Colonic mucosa (tissue), 4 donors: ENCODE data around the gene ATP13A3. TPM values are rescaled to one million over a fixed set of nuclear protein-coding genes. Genes with fewer than 3 reads are reported as not detected.
"Not testable (repeated sequence)": the region's sequence is repeated elsewhere in the genome, so short reads cannot be mapped to it uniquely, and the experiment has no call there.

Experiments
- DNase-seq: peaks from one replicate; pipeline ENCODE4 v3.0.0-alpha.2; 2020
- H3K27ac ChIP-seq: fragments of 200-600 bp; one replicate; pipeline ENCODE4 v1.8.0; 2021
- H3K27me3 ChIP-seq: fragments of 200-600 bp; one replicate; pipeline ENCODE4 v1.8.0; 2021
- H3K36me3 ChIP-seq: fragments of 200-600 bp; one replicate; pipeline ENCODE4 v1.8.0; 2021
- H3K4me1 ChIP-seq: fragments of 200-600 bp; one replicate; pipeline ENCODE4 v1.8.0; 2021; ENCODE audit warnings: mild to moderate bottlenecking
- H3K4me3 ChIP-seq: fragments of 200-600 bp; one replicate; pipeline ENCODE4 v1.8.0; 2021
- H3K9ac ChIP-seq, 2 donors: one replicate each; pipeline ENCODE4 v1.7.0; 2013; ENCODE audit warnings: control low read depth in 2 of 2, low read depth in 2 of 2, low read length in 2 of 2
- H3K9me3 ChIP-seq: fragments of 200-600 bp; one replicate; pipeline ENCODE4 v1.8.0; 2021
- intact Hi-C: fragments of 100-400 bp; cut with DNase I; formaldehyde crosslinking; loops from one replicate; pipeline ENCODE4 v1.14.1; 2022
- total RNA-seq, 2 donors: library from RNA; stranded (reverse); fragmentation: NEBNext Ultra II Directional in 1 of 2; extraction: Animal tissue kit (Norgen Biotek cat#: 25700) in 1 of 2; gene quantifications; one replicate each; pipeline ENCODE4 v1.2.1, GENCODE V29; 2021
- TF ChIP-seq, protein P1 (sequence below): fragments of 200-600 bp; IDR thresholded peaks from one replicate; pipeline ENCODE4 v1.8.0; 2022; ENCODE audit warnings: antibody characterized with exemption, mild to moderate bottlenecking
- donor health status: healthy.
- donor health status: DM: no; HTN: no; CAD: no.
- donor health status: DM: no; HTN: no; CAD: no.

Gene ATP13A3
- total RNA-seq, 2 donors from 2014 or later = 86.0 to 89.8 TPM

DNA sequence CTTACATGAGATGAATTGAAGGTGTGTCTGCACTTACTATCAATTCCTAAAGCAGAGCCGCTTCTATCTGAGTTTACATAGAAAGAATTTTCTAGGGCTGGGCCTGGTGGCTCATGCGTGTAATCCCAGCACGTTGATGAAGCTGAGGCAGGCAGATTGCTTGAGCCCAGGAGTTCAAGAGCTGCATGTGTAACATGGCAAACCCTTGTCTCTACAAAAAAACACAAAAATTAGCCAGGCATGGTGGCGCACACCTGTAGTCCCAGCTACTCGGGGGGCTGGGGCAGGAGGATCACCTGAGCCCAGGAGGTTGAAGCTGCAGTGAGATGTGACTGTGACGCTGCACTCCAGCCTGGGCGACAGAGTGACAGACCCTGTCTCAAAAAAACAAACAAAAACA lies 18.1 kb upstream of the ATP13A3 start:
- H3K4me3 ChIP-seq = no peak overlapping the region
- no peaks in the 10 kb centered on the region for H3K4me1 ChIP-seq
- H3K36me3 ChIP-seq = no peaks in the 10 kb centered on the region
- intact Hi-C loops = no loop called here
- H3K27ac ChIP-seq = no peak overlapping the region
- TF ChIP-seq, protein P1, sequence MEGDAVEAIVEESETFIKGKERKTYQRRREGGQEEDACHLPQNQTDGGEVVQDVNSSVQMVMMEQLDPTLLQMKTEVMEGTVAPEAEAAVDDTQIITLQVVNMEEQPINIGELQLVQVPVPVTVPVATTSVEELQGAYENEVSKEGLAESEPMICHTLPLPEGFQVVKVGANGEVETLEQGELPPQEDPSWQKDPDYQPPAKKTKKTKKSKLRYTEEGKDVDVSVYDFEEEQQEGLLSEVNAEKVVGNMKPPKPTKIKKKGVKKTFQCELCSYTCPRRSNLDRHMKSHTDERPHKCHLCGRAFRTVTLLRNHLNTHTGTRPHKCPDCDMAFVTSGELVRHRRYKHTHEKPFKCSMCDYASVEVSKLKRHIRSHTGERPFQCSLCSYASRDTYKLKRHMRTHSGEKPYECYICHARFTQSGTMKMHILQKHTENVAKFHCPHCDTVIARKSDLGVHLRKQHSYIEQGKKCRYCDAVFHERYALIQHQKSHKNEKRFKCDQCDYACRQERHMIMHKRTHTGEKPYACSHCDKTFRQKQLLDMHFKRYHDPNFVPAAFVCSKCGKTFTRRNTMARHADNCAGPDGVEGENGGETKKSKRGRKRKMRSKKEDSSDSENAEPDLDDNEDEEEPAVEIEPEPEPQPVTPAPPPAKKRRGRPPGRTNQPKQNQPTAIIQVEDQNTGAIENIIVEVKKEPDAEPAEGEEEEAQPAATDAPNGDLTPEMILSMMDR = no peak
- H3K9me3 ChIP-seq = no peaks in the 10 kb centered on the region
- H3K27me3 ChIP-seq = no peaks in the 10 kb centered on the region
- no peak overlapping the region for H3K9ac ChIP-seq
- DNase-seq = no peak

DNA sequence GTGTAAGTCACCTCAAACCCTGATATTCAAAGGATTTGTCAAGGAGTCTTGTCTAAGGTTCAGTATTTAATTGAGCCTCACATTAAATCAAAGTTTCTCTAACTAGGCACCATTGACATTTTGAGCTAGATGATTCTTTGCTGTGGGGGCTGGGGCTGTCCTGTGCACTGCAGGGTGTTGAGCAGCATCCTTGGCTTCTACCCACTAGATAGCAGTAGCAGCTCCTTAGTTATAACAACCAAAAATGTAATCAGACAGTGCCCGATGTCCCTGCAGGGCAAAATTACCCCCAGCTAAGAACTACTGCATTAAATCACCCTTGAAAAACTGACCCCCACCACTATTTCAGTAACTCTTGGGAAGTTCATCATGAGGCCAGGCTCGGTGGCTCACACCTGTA lies 17.3 kb upstream of the ATP13A3 start:
- Histone ChIP-seq H3K4me3 (no peak overlapping the region), H3K27ac (no peak overlapping the region), H3K4me1 (no peaks in the 10 kb centered on the region), H3K9ac (no peak overlapping the region), H3K36me3 (no peaks in the 10 kb centered on the region), H3K9me3 (no peaks in the 10 kb centered on the region), H3K27me3 (no peaks in the 10 kb centered on the region)
- intact Hi-C loops = no loop called here
- TF ChIP-seq, protein P1 = no peak
- DNase-seq = no peak

DNA sequence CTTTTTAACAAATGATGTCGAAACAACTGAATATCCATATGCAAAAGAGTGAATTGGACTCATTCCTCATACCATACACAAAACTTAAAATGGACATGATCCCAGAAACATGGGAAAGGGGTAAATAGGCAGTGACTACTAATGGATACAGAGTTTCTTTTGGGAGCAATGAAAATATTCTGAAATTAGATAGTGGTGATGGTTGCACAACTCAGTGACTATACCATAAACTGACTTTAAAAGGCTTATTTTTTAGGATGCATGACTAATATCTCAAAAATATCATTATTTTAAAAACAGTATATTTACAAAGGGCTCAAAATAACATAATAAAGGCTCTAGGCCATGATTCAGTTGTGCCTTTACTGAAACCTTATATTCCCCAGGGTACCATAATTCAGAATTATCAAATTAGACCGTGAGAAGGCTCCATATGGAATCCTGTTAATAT lies 16.3 kb upstream of the ATP13A3 start:
- H3K4me1 ChIP-seq = no peaks in the 10 kb centered on the region
- no peaks in the 10 kb centered on the region for H3K27me3 ChIP-seq
- TF ChIP-seq, protein P1 = no peak
- no peaks in the 10 kb centered on the region for H3K9me3 ChIP-seq
- no peak overlapping the region for H3K4me3 ChIP-seq
- no peak for DNase-seq
- intact Hi-C loops = no loop called here
- no peak overlapping the region for H3K9ac ChIP-seq
- no peaks in the 10 kb centered on the region for H3K36me3 ChIP-seq
- no peak overlapping the region for H3K27ac ChIP-seq

DNA sequence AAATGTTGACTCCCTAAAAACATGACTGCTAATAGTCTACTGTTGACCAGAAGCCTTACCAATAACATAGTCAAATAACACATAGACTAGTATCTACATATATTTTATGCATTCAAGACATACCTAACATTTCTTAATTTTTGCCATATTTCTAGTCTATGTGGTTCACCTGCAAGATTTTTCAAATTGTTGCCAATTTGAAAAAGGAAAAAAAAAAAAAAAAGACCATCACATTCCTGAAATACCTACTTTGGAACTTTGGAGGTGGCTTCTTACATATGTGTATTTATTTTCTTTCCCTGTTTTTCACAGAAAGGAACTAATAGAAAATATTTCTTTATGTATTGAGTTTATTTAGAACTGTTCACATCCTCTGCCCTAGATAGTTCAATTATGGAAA lies 13.4 kb upstream of the ATP13A3 start:
- Histone ChIP-seq H3K9me3 (no peaks in the 10 kb centered on the region), H3K36me3 (no peaks in the 10 kb centered on the region), H3K4me3 (no peak overlapping the region), H3K4me1 (peaks cover 6% of the 10 kb centered on the region), H3K27me3 (no peaks in the 10 kb centered on the region), H3K27ac (no peak overlapping the region), H3K9ac (no peak overlapping the region)
- intact Hi-C loops = no loop called here
- TF ChIP-seq, protein P1 = no peak
- no peak for DNase-seq

DNA sequence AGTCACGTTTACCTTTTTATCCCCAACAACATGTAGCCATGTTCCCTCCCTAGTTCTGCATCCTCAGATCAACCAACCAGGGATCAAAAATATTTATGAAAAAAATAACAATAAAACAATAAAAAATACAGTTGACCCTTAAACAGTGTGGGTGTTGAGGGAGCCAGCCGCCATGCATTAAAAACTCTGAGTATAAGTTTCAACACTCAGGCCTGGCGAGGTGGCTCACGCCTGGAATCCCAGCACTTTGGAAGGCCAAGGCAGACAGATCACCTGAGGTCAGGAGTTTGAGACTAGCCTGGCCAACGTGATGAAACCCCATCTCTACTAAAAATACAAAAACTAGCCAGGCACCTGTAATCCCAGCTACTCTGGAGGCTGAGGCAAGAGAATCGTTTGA lies 12.7 kb upstream of the ATP13A3 start:
- intact Hi-C loops, H3K4me1 ChIP-seq, H3K4me3 ChIP-seq, H3K9me3 ChIP-seq, DNase-seq, H3K36me3 ChIP-seq, H3K27me3 ChIP-seq, H3K27ac ChIP-seq, H3K9ac ChIP-seq: not testable (repeated sequence)

DNA sequence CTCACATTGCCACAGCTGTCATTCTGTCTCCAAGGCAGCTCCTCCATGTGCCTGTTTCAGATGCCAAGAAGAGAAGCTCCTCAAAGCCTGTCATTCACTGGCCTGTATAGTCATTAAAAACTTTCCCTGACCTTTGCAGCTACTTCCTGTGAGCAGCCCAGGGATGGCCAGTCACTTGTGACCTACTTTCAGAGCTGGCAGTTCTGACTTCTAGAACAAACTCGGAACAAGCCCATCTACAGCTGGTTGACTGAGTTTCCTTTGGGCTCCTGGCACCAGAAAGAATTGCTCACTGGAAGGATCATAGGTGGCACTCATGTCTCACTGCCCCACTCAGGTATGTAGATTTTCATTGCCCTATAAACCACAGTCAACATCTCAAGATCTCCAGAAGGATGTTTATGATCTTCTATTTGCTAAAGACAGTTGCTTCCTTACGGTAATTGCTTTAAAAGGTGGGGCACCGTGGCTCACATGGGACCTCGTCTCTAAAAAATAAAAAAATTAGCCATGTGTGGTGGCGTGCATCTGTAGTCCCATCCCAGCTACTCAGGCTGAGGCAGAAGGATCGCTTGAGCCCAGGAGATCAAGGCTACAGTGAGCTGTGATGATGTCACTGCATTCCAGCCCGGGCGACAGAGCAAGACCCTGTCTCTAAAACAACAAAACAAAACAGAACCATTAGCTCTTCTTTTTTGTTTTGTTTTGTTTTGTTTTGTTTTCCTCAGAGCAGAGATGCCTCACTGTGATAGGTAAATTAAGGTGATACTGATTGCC lies 11.2 kb upstream of the ATP13A3 start:
- peaks cover 6% of the 10 kb centered on the region for H3K4me1 ChIP-seq
- H3K27ac ChIP-seq = peak overlapping the region; percentile 65
- TF ChIP-seq, protein P1 = no peak
- H3K36me3 ChIP-seq = no peaks in the 10 kb centered on the region
- peak; percentile 60 for DNase-seq
- intact Hi-C loops = no loop called here
- H3K9me3 ChIP-seq = no peaks in the 10 kb centered on the region
- H3K27me3 ChIP-seq = no peaks in the 10 kb centered on the region
- H3K9ac ChIP-seq = peak overlapping the region; percentile 3 to 26
- no peak overlapping the region for H3K4me3 ChIP-seq
